Endometrial microvascular endothelial cells (primary cell): ENCODE results near the gene CCDC182. TPM values are rescaled to one million over a fixed set of nuclear protein-coding genes. Genes with fewer than 3 reads are reported as not detected.

ENCODE experiments used
- in situ Hi-C: cut with HindIII; loops from 2 replicates; pipeline ENCODE4 v1.10.0; 2017; ENCODE audit warnings: low sequenced_read_pairs, low pct_unique_long_range_greater_than_20kb; ENCODE audit errors: inconsistent ontology term
- total RNA-seq: library from RNA; depleted of rRNA; stranded (reverse); fragments of >200 nt; gene quantifications from one replicate; pipeline ENCODE4 v1.2.3, GENCODE V29; 2015; ENCODE audit errors: inconsistent ontology term

Gene CCDC182
- total RNA-seq, 1 donor from 2014 or later = not detected

DNA sequence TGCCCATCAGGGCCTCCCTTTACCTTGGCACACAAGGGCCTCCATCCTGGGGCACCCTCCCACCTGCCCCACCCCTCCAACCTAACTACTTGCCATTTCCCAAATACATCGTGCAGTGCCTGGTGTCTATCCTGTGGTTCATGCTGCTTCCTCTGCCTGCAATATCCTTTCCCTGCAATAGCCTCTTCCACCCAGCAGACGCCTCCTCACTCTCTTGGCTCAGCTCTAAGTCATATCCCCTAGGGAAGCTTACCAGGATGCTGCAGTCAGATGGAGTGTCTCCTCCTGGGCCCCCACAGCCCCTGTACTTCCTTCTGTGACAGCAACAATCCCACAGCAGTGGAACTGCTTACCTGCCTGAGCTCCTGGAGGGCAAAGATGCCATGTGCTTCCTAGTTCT, 36.7 kb downstream of the CCDC182 start:
- in situ Hi-C loops = no loop called here

DNA sequence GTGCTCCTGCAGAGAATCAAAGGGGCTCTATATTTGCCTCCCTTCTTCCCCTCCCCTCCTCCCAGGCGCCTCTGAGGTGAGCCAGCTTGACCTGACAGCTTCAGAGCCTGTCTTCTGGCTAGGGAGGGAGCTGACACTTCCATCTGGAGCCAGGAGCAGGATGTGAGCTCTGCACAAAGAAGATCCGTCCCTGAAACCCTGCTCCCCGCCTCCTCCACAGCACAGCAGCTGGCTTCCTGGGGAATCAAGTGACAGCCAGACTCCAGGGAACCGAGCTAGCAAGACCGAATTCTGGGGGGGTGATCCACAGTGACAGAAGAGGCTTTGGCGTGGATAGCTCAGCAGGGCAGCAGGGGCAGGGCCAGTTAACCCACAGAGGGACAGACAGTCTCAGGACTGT, 37.2 kb downstream of the CCDC182 start:
- in situ Hi-C loops = no loop called here

DNA sequence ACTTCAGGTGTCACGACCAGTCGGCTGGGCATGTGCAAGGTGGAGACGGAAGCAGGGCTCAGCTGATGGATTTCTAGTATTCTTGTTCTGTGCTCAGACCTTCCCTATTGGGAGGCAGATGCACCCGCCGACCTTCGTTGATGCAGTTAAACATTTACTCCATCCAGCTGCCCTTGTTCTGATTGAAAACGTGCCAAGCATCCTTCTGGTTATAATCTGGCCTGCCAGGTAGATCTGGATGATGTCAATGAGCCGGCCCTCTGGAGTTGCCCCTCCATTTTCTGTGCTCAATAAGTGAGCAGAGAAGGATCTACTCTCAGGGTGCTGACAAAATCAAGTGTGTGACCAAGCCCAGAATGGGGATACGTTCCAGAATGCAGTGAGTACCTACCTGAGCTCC, 38.3 kb downstream of the CCDC182 start:
- in situ Hi-C loops = no loop called here

DNA sequence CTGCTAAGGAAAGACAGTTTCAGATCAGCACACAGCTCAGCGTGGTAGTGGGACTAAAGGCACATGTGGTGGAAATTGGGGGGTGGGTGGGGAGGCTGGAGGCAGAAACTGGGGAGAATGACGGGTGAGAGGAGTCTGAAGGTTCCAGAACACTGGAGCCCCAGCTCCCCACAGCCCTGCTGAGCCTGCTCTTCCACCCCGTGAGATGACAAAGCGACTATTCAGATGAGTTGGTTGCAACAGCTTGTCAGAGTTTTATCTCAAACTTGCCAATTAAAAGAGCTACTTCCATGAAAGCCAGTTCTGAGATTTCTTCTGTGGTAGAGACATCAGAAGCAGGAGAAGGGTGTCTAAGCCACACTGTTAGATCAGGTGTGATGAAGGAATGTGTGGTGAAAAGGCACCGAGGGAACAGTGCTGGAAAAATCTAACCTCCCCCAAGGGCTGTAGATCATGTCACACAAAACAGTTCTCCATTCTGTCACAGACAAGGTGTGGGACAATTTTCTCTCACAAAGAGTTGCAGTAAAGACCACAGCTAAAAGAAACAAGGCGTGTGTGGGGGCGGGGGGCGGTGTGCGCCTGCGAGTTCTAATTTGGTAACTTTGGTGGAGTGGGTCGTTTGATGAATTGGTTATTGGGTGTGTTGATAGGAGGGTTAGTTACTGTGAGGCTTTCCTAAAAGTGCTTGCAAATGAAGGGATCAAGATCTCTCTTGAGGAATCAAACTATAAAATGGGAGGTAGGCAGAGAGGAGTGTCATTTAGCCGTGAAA, 39.0 kb downstream of the CCDC182 start:
- in situ Hi-C loops = no loop called here

DNA sequence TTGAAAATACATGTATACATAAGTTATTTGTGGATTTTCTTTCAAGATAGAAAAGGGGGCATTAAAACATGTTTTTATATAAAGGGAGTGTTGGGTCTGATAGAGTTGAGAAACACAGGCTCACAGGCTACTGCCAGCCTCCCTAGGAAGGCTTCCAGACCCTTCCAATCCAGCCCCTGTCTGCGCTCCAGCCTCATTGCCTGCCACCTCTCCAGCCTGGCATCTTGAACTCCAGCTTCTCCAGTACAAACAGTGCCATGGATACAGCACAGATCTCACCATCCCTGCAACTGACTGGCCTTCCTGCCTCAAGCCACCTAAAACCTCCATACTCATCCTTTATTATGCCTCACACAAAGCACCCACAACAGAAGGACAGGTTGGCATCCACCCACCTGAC, 40.7 kb downstream of the CCDC182 start:
- in situ Hi-C loops = no loop called here

DNA sequence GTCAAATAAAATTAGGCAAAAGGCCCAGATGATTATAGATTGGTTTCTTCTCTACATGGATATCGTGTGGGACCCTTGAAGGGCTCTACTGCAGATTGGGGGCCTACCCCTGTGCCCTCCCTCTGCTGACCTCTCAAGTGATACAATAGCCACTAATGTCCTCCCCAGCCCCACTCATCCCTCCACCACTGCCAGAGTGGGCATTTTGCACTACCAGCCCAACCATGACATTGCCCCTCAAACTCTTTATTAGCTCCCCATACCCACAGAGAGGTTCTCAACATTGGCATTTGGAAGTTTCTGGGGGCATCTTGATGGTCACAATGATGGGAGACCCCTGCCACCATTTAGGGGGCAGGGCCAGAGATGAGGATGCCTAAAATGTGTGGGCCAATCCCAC, 41.8 kb downstream of the CCDC182 start:
- in situ Hi-C loops = no loop called here

DNA sequence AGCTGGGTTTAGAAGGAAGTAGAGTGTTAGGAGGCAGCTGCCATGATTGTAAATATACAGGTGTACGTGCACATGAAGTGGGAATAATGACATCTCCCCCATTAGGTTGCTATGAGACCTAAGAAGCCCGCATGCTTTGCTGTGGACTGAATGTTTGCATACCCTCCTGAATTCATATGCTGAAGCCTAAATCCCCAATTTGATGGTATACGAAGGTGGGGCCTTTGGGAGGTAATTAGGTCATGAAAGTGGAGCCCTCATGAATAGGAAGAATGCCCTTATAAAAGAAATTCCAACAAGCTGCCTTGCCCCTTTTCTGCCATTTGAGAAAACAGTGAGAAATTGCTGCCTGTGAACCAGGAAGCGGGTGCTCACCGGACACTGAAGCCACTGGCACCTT, 44.0 kb downstream of the CCDC182 start:
- in situ Hi-C loops = no loop called here

DNA sequence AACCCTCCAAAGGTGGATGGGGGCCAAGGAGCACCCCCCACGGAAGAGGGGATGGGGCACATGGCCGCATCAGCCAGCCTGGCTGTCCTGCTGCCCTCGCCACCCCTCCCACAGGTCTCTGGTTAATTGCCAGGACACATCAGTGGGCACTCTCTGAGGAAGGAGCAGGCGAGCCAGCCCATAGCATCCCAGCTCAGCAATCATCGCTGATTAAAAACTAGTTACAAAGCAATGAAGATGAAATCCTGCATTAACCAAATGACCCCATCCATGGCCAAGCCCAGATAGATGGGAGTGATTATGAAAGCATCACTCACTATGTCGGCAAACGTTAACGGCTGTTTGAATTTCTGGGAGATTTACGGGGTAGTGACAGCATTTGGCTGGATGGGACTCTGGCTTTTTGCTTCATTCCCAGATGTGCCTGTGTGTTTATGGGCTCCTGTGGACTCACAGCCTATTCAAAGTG, 45.3 kb downstream of the CCDC182 start:
- in situ Hi-C loops = no loop called here

DNA sequence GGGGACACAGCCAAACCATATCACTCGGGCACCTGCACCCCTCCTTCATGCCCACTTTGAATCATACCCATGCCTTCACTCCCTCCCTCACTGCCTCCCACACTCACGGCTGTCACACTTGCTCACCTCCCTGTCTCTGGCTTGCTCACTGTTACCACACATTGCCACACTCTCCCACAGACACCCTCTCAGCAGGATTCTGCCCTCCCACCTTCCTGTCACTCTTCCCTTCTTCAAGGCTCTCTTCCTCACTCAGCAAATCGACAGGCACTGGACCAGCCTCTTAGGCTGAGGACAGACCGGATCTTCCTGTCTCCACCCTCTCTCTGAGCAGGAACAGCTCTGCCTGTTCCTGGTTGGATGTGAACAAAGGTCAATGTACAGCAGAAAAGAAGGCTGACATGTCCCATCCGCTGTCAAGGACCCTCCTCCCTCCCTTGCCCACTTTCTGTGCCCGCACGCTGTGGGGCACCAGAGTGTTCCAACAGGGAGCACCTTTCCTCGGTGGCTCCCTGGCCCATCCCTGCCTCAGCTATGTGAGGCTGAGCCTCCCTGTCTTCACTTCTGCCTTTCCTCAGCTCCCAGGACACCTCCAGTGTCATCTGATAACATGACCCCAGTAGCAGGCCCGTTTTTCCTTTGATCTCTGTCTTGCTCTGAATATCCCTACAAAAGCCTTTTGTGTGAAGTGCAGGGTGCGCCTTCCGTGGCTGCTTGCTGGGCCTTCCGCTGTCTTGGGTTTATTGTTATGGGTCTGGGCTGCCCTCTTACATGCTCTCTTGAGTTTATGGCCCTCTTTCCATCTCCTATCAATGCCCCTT, 47.0 kb downstream of the CCDC182 start:
- in situ Hi-C loops = no loop called here

DNA sequence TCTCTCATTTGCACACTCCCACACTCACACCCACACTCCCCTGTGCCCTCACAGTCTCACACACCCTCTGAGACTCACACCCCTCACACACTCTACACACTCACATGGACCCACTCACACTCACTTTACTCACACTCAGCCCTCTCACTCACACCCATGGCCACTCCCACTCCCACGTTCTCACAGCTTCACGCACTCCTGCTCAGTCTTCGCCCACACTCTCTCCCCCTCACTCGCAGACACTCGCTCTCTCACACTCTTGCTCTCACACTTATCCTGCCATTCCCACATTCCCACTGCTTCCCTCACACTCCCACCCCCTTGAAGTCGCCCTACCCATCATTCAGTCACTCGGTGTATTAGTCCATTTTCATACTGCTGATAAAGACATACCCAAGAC, 47.9 kb downstream of the CCDC182 start:
- in situ Hi-C loops = no loop called here

DNA sequence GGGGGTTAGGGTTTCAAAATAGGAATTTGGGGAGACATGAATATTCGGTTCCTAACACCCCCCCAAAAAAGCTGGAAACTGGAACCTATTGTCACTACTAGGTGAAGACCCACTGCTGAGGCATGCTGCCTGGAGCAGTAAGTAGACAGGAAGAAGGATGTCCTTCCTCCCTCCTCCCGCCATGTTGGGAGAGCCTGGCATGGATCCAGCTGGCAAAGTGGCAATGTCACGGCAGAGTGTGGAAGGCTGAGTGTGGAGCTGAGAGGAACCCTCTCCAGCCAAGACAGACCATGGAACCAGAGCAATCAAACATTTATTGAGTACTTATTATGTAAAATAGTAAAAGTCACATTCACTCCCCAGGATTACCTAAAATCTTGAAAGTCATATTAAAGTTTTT, 49.0 kb downstream of the CCDC182 start:
- in situ Hi-C loops = no loop called here

Other genes starting within 250 kb of the CCDC182 start
- 94.2 TPM for gene MRPS23, start 104.7 kb upstream of the CCDC182 start, total RNA-seq
- 11.3 TPM for gene CUEDC1, start 210.1 kb upstream of the CCDC182 start, total RNA-seq
- gene VEZF1, start 243.0 kb upstream of the CCDC182 start, total RNA-seq = 44.7 TPM